ENCODE results near the gene SEL1L3. TPM values are rescaled to one million over a fixed set of nuclear protein-coding genes. Genes with fewer than 3 reads are reported as not detected.
"Not testable (repeated sequence)": the region's sequence is repeated elsewhere in the genome, so short reads cannot be mapped to it uniquely, and the experiment has no call there.

Gene SEL1L3
- total and polyA plus RNA-seq, 2 of the 13 experiments (the other 11 are each of a cell fraction or from before 2014, with no cell fraction given), result 0.28 to 1.1 TPM

DNA sequence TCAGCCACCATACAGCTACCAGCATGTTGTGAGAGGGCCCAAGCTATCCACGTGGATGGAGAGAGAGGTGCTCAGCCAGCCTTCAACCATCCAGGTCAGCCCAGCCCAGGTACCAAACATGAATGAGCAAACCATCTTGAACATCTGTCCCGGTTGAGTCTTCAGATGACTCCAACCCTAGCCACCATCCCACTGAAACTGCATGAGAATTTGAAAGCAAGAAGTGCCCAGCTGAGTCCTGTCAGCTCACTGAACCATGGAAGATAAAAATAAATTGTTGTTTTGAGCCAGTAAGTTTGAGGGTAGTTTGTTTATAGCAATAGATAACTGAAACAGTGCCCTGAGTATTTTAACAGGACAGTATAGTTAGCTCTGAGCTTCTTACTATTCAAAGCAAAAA lies 7.3 kb upstream of the SEL1L3 start:
- 0% methylated on average over 2 of the region's 2 CpGs for WGBS (ENCODE audit: low lambda C conversion rate)
- Histone ChIP-seq H2AFZ (ENCODE audit: low read length) (no peak overlapping the region), H3K36me3 (replicated peaks in 1 of 2; ENCODE audit: control insufficient read depth in 1 of 2, insufficient read depth in 2 of 2, low read length in 2 of 2) (no peaks in the 10 kb centered on the region), H3K4me2 (ENCODE audit: low read depth, low read length) (no peak overlapping the region), H4K20me1 (ENCODE audit: insufficient read depth, low read length) (no peaks in the 10 kb centered on the region), H3K9ac (ENCODE audit: insufficient read depth, low read depth, low read length) (no peak overlapping the region), H3K4me3 (replicated peaks in 1 of 3; ENCODE audit: insufficient read depth in 1 of 3, low read depth in 2 of 3, low read length in 3 of 3) (no peak overlapping the region), H3K9me3 (ENCODE audit: low read length) (no peaks in the 10 kb centered on the region), H3K4me1 (ENCODE audit: insufficient read depth, low read length) (no peaks in the 10 kb centered on the region), H3K27me3 (ENCODE audit: control insufficient read depth in 1 of 2, insufficient read depth in 2 of 2, low read length in 2 of 2) (peaks cover 2 to 39% of the 10 kb centered on the region in 2 experiments; a peak in 4 of 5 replicates), H3K27ac (ENCODE audit: extremely low read length, insufficient read depth, low read length) (no peak overlapping the region), H3K79me2 (ENCODE audit: insufficient read depth, low read length) (no peaks in the 10 kb centered on the region)
- DNase-seq (ENCODE audit: low spot score) (no peak), ATAC-seq (no peak), FAIRE-seq (no peak)
- no TSS peak for BruUV-seq (replicated peaks)
- ChIA-PET POLR2A (no interaction called here), CTCF (ENCODE audit: low intra/inter-chr PET ratio, low total read pairs) (no interaction called here)
- intact Hi-C loops (cut with micrococcal nuclease; ENCODE audit: unreplicated experiment), result no loop called here
- in situ Hi-C loops (cut with HindIII; ENCODE audit: extremely low pct_ligation_motif_present, low pct_unique_long_range_greater_than_20kb), result no loop called here
- TF ChIP-seq NFYB (CRISPR knock-in tag; IDR thresholded peaks at IDR 0.05), result no peak

DNA sequence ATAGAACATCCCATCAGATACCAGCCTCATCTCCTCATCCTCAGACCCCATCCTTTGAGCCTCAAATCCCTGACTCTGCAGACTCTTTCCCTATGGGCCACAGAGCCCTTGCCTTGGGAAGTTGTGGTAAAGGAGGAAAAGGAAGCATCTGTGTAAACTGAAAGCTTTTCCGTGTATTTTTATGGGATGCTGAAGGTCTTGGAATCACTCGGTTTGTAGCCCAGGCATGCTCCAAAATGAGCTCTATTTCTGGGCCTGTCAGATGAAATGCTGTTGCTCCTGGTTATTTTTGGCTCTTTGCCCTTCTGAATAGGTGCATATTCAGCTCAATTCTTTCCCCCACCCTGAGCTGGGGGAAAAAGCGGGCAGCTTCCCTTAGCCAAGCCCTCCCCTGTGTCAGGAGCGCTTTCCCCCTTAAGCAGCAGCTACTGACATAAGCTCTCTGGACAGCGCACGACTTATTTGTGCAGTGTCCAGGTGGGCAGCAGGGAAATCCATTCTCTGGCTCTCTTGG lies 5.0 kb upstream of the SEL1L3 start:
- no peak overlapping the region for H2AFZ ChIP-seq (ENCODE audit: low read length)
- ATAC-seq (no peak), DNase-seq (ENCODE audit: low spot score) (no peak), FAIRE-seq (no peak)
- intact Hi-C loops (cut with micrococcal nuclease; ENCODE audit: unreplicated experiment), result no loop called here
- ChIA-PET CTCF (ENCODE audit: low intra/inter-chr PET ratio, low total read pairs) (no interaction called here), POLR2A (no interaction called here)
- 36% methylated on average over 6 of the region's 6 CpGs for WGBS (ENCODE audit: low lambda C conversion rate)
- in situ Hi-C loops (cut with HindIII; ENCODE audit: extremely low pct_ligation_motif_present, low pct_unique_long_range_greater_than_20kb), result no loop called here
- no peaks in the 10 kb centered on the region for H3K4me1 ChIP-seq (ENCODE audit: insufficient read depth, low read length)
- no peaks in the 10 kb centered on the region for H3K36me3 ChIP-seq (replicated peaks in 1 of 2; ENCODE audit: control insufficient read depth in 1 of 2, insufficient read depth in 2 of 2, low read length in 2 of 2)
- no peak overlapping the region for H3K4me2 ChIP-seq (ENCODE audit: low read depth, low read length)
- no peak overlapping the region for H3K4me3 ChIP-seq (replicated peaks in 1 of 3; ENCODE audit: insufficient read depth in 1 of 3, low read depth in 2 of 3, low read length in 3 of 3)
- H3K9ac ChIP-seq (ENCODE audit: insufficient read depth, low read depth, low read length), result no peak overlapping the region
- no peaks in the 10 kb centered on the region for H3K9me3 ChIP-seq (ENCODE audit: low read length)
- no peaks in the 10 kb centered on the region for H3K79me2 ChIP-seq (ENCODE audit: insufficient read depth, low read length)
- no peak overlapping the region for H3K27ac ChIP-seq (ENCODE audit: extremely low read length, insufficient read depth, low read length)
- TF ChIP-seq ZNF549 (CRISPR knock-in tag; IDR thresholded peaks at IDR 0.05) (no peak), ZFYVE20 (CRISPR knock-in tag; IDR thresholded peaks at IDR 0.05; ENCODE audit: borderline replicate concordance, low read depth) (no peak), TCF12 (IDR thresholded peaks at IDR 0.05) (no peak), TCF12 (CRISPR knock-in tag; IDR thresholded peaks at IDR 0.05) (no peak), DPF2 (CRISPR knock-in tag; IDR thresholded peaks at IDR 0.05; ENCODE audit: borderline replicate concordance, low read depth) (no peak), SRSF4 (IDR thresholded peaks at IDR 0.05; ENCODE audit: low read depth, low read length, poor library complexity, severe bottlenecking) (no peak), MTF2 (CRISPR knock-in tag; IDR thresholded peaks at IDR 0.05; ENCODE audit: borderline replicate concordance) (no peak), ZMYM3 (CRISPR knock-in tag; IDR thresholded peaks at IDR 0.05) (no peak), HIVEP1 (CRISPR knock-in tag; IDR thresholded peaks at IDR 0.05) (no peak)
- TF ChIP-seq, protein P1, sequence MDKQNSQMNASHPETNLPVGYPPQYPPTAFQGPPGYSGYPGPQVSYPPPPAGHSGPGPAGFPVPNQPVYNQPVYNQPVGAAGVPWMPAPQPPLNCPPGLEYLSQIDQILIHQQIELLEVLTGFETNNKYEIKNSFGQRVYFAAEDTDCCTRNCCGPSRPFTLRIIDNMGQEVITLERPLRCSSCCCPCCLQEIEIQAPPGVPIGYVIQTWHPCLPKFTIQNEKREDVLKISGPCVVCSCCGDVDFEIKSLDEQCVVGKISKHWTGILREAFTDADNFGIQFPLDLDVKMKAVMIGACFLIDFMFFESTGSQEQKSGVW (CRISPR knock-in tag; IDR thresholded peaks at IDR 0.05; ENCODE audit: borderline replicate concordance), result no peak
- TF ChIP-seq, protein P2, sequence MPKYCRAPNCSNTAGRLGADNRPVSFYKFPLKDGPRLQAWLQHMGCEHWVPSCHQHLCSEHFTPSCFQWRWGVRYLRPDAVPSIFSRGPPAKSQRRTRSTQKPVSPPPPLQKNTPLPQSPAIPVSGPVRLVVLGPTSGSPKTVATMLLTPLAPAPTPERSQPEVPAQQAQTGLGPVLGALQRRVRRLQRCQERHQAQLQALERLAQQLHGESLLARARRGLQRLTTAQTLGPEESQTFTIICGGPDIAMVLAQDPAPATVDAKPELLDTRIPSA (CRISPR knock-in tag; IDR thresholded peaks at IDR 0.05; ENCODE audit: borderline replicate concordance), result no peak
- no peaks in the 10 kb centered on the region for H4K20me1 ChIP-seq (ENCODE audit: insufficient read depth, low read length)
- BruUV-seq (replicated peaks), result no TSS peak
- H3K27me3 ChIP-seq (ENCODE audit: control insufficient read depth in 1 of 2, insufficient read depth in 2 of 2, low read length in 2 of 2), result peaks cover 4 to 46% of the 10 kb centered on the region in 2 experiments; a peak in 4 of 5 replicates

DNA sequence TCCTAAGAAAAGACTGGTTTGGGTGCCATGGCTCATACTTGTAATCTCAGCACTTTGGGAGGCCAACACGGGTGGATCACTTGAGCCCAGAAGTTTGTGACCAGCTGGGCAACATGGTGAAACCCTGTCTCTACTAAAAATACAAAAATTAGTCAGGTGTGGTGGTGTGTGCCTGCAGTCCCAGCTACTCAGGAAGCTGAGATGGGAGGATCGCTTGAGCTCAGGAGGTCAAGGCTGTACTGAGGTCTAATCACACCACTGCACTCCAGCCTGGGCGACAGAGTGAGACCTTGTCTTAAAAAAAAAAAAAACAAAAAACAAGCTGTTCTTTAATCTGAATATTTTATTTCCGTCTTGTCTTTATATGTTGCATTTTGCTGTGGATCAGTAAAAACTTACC lies 3.6 kb upstream of the SEL1L3 start:
- BruUV-seq (replicated peaks); in situ Hi-C loops (cut with HindIII; ENCODE audit: extremely low pct_ligation_motif_present, low pct_unique_long_range_greater_than_20kb); H4K20me1 ChIP-seq (ENCODE audit: insufficient read depth, low read length); H3K9me3 ChIP-seq (ENCODE audit: low read length); CTCF ChIA-PET (ENCODE audit: low intra/inter-chr PET ratio, low total read pairs); H3K79me2 ChIP-seq (ENCODE audit: insufficient read depth, low read length); ATAC-seq; POLR2A ChIA-PET; FAIRE-seq; H3K4me2 ChIP-seq (ENCODE audit: low read depth, low read length); H3K27ac ChIP-seq (ENCODE audit: extremely low read length, insufficient read depth, low read length); H3K4me3 ChIP-seq (replicated peaks in 1 of 3; ENCODE audit: insufficient read depth in 1 of 3, low read depth in 2 of 3, low read length in 3 of 3); H3K4me1 ChIP-seq (ENCODE audit: insufficient read depth, low read length); H3K36me3 ChIP-seq (replicated peaks in 1 of 2; ENCODE audit: control insufficient read depth in 1 of 2, insufficient read depth in 2 of 2, low read length in 2 of 2); H2AFZ ChIP-seq (ENCODE audit: low read length); intact Hi-C loops (cut with micrococcal nuclease; ENCODE audit: unreplicated experiment); H3K9ac ChIP-seq (ENCODE audit: insufficient read depth, low read depth, low read length); DNase-seq (ENCODE audit: low spot score): not testable (repeated sequence)
- H3K27me3 ChIP-seq (ENCODE audit: control insufficient read depth in 1 of 2, insufficient read depth in 2 of 2, low read length in 2 of 2), result peaks cover 4 to 46% of the 10 kb centered on the region in 2 experiments; a peak in 4 of 5 replicates
- WGBS (ENCODE audit: low lambda C conversion rate), result 44% methylated on average over 4 of the region's 4 CpGs

Measured in HepG2 (cell line).